KMS-11 (cell line): ENCODE results near the gene SCAMP1.

Experiments
- H2AFZ ChIP-seq: fragments of 200-600 bp; sonication (generic); 2 replicates; pipeline ENCODE4 v1.6.1; 2016; ENCODE audit warnings: antibody characterized with exemption, mixed run types, low read depth
- H3K27ac ChIP-seq: fragments of 200-600 bp; sonication (generic); 2 replicates; pipeline ENCODE4 v1.6.1; 2016; ENCODE audit warnings: mild to moderate bottlenecking, mixed run types
- H3K27me3 ChIP-seq: fragments of 200-600 bp; sonication (generic); 2 replicates; pipeline ENCODE4 v1.6.1; 2017; ENCODE audit warnings: mild to moderate bottlenecking, low read depth, mixed run types, moderate library complexity; ENCODE audit not compliant: insufficient read depth
- H3K36me3 ChIP-seq: fragments of 200-600 bp; sonication (generic); 2 replicates; pipeline ENCODE4 v1.6.1; 2017; ENCODE audit warnings: mild to moderate bottlenecking, mixed run types; ENCODE audit not compliant: insufficient read depth
- H3K4me1 ChIP-seq: fragments of 200-600 bp; sonication (generic); 2 replicates; pipeline ENCODE4 v1.6.1; 2016; ENCODE audit warnings: mild to moderate bottlenecking, low read depth, mixed run types; ENCODE audit not compliant: poor library complexity, severe bottlenecking
- H3K4me2 ChIP-seq: fragments of 200-600 bp; sonication (generic); 2 replicates; pipeline ENCODE4 v1.7.0; 2016; ENCODE audit warnings: mild to moderate bottlenecking, mixed run types
- H3K4me3 ChIP-seq: fragments of 200-600 bp; sonication (generic); IDR thresholded peaks from 2 replicates; pipeline ENCODE4 v1.6.1; 2017; ENCODE audit warnings: low read depth, low read length, mixed read lengths; ENCODE audit not compliant: insufficient read depth
- H3K79me2 ChIP-seq: fragments of 200-600 bp; sonication (generic); 2 replicates; pipeline ENCODE4 v1.6.1; 2016; ENCODE audit warnings: low read depth, mixed run types; ENCODE audit not compliant: insufficient read depth
- H3K9ac ChIP-seq: fragments of 200-600 bp; sonication (generic); 2 replicates; pipeline ENCODE4 v1.6.1; 2016; ENCODE audit warnings: mild to moderate bottlenecking, mixed run types
- H4K20me1 ChIP-seq: fragments of 200-600 bp; sonication (generic); 2 replicates; pipeline ENCODE4 v1.6.1; 2016; ENCODE audit warnings: mild to moderate bottlenecking, mixed run types; ENCODE audit not compliant: insufficient read depth
- CTCF ChIP-seq: fragments of 200-600 bp; sonication (generic); conservative IDR thresholded peaks from 2 replicates; pipeline ENCODE4 v1.6.1; 2017; ENCODE audit warnings: low read depth, mild to moderate bottlenecking, antibody characterized with exemption, low read length, moderate library complexity, mixed read lengths

The SCAMP1 gene

DNA sequence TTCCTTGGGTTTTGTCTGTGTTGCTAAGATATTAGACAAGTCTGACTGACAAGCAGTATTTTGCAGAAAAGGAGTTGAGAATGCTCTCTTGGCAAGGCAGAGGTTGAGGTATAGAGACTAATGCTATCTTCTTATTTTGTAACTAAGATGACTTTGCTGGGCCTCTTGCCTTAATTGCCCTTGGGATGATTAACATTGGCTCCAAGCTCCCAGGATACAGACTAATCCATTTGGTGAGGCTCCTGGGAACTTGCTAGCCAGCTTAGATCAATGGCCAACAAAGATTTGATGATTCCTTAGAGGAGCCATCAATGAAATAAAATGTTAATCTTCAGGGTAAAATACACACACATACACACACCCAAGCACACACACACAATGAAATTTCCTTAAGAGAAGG lies 37.2 kb upstream of the SCAMP1 start:
- no peak overlapping the region for H3K9ac ChIP-seq
- H3K79me2 ChIP-seq = no peaks in the 10 kb centered on the region
- H2AFZ ChIP-seq = no peak overlapping the region
- no peak for TF ChIP-seq CTCF
- no peaks in the 10 kb centered on the region for H3K4me1 ChIP-seq
- no peaks in the 10 kb centered on the region for H3K27me3 ChIP-seq
- H4K20me1 ChIP-seq = no peaks in the 10 kb centered on the region
- no peak overlapping the region for H3K4me3 ChIP-seq
- H3K27ac ChIP-seq = no peak overlapping the region
- no peaks in the 10 kb centered on the region for H3K36me3 ChIP-seq
- no peak overlapping the region for H3K4me2 ChIP-seq

GRCh38 chr5:78326930-78327329 lies 33.5 kb upstream of the SCAMP1 start:
- Histone ChIP-seq H3K27ac (no peak overlapping the region), H3K36me3 (no peaks in the 10 kb centered on the region), H4K20me1 (no peaks in the 10 kb centered on the region), H3K4me1 (no peaks in the 10 kb centered on the region), H3K9ac (no peak overlapping the region), H3K4me2 (no peak overlapping the region), H3K27me3 (no peaks in the 10 kb centered on the region), H3K79me2 (no peaks in the 10 kb centered on the region), H3K4me3 (no peak overlapping the region), H2AFZ (no peak overlapping the region)
- TF ChIP-seq CTCF = no peak

- Histone ChIP-seq H3K79me2 (no peaks in the 10 kb centered on the region), H3K9ac (no peak overlapping the region), H3K27ac (no peak overlapping the region), H2AFZ (no peak overlapping the region), H3K36me3 (no peaks in the 10 kb centered on the region), H3K4me2 (no peak overlapping the region), H3K27me3 (no peaks in the 10 kb centered on the region), H3K4me1 (no peaks in the 10 kb centered on the region), H3K4me3 (no peak overlapping the region), H4K20me1 (no peaks in the 10 kb centered on the region)
- no peak for TF ChIP-seq CTCF
Measured at GRCh38 chr5:78327761-78328510, 32.5 kb upstream of the SCAMP1 start.

- H3K27me3 ChIP-seq = no peaks in the 10 kb centered on the region
- H3K27ac ChIP-seq = no peak overlapping the region
- H3K4me2 ChIP-seq = no peak overlapping the region
- no peaks in the 10 kb centered on the region for H3K79me2 ChIP-seq
- no peak overlapping the region for H3K9ac ChIP-seq
- no peaks in the 10 kb centered on the region for H3K4me1 ChIP-seq
- no peak overlapping the region for H3K4me3 ChIP-seq
- no peak overlapping the region for H2AFZ ChIP-seq
- no peaks in the 10 kb centered on the region for H4K20me1 ChIP-seq
- H3K36me3 ChIP-seq = no peaks in the 10 kb centered on the region
- no peak for TF ChIP-seq CTCF
Measured at GRCh38 chr5:78328585-78329173, 31.7 kb upstream of the SCAMP1 start.
